Neural progenitor cell (in vitro differentiated cells): ENCODE results near the gene MGMT. TPM values are rescaled to one million over a fixed set of nuclear protein-coding genes. Genes with fewer than 3 reads are reported as not detected.

Source experiments
- DNase-seq: peaks from one replicate; pipeline ENCODE4 v3.0.0-alpha.2; 2016; ENCODE audit warnings: low spot score
- H2AFZ ChIP-seq: fragments of 200-600 bp; sonication (generic); replicated peaks from 2 replicates; pipeline ENCODE4 v1.6.1; 2016; ENCODE audit warnings: antibody characterized with exemption
- H3F3A ChIP-seq: fragments of 200-600 bp; sonication (generic); 2 replicates; pipeline ENCODE4 v1.6.1; 2016; ENCODE audit warnings: antibody characterized with exemption, low read depth
- H3K27ac ChIP-seq: fragments of 200-600 bp; sonication (generic); 2 replicates; pipeline ENCODE4 v1.5.1; 2016; ENCODE audit warnings: mild to moderate bottlenecking
- H3K27me3 ChIP-seq: fragments of 200-600 bp; sonication (generic); 2 replicates; pipeline ENCODE4 v1.6.1; 2016; ENCODE audit warnings: mild to moderate bottlenecking, moderate library complexity
- H3K36me3 ChIP-seq: fragments of 200-600 bp; sonication (generic); 2 replicates; pipeline ENCODE4 v1.5.1; 2016
- H3K4me1 ChIP-seq: fragments of 200-600 bp; sonication (generic); 2 replicates; pipeline ENCODE4 v1.6.1; 2016; ENCODE audit warnings: mixed run types
- H3K4me2 ChIP-seq: fragments of 200-600 bp; sonication (generic); 2 replicates; pipeline ENCODE4 v1.6.1; 2016
- H3K4me3 ChIP-seq: fragments of 200-600 bp; sonication (generic); 2 replicates; pipeline ENCODE4 v1.5.1; 2016
- H3K79me2 ChIP-seq: fragments of 200-600 bp; sonication (generic); 2 replicates; pipeline ENCODE4 v1.6.1; 2016; ENCODE audit warnings: low read depth
- H3K9ac ChIP-seq: fragments of 200-600 bp; sonication (generic); 2 replicates; pipeline ENCODE4 v1.6.1; 2016
- H3K9me3 ChIP-seq: fragments of 200-600 bp; sonication (generic); 2 replicates; pipeline ENCODE4 v1.5.1; 2016; ENCODE audit warnings: low read depth
- H4K20me1 ChIP-seq: fragments of 200-600 bp; sonication (generic); 2 replicates; pipeline ENCODE4 v1.6.1; 2016; ENCODE audit warnings: low read depth
- H3K27ac Mint-ChIP-seq: 3 replicates; pipeline ENCODE4 v1.8.0; 2021; ENCODE audit warnings: mixed read lengths
- H3K27me3 Mint-ChIP-seq: 2 replicates; pipeline ENCODE4 v1.8.0; 2022; ENCODE audit warnings: low read depth, mild to moderate bottlenecking, inconsistent platforms, moderate library complexity, mixed read lengths; ENCODE audit not compliant: insufficient read depth
- H3K36me3 Mint-ChIP-seq: 3 replicates; pipeline ENCODE4 v1.8.0; 2021; ENCODE audit warnings: mixed read lengths
- H3K4me1 Mint-ChIP-seq: 3 replicates; pipeline ENCODE4 v1.8.0; 2021; ENCODE audit warnings: mixed read lengths
- H3K4me3 Mint-ChIP-seq: 3 replicates; pipeline ENCODE4 v1.8.0; 2021; ENCODE audit warnings: mild to moderate bottlenecking, moderate library complexity, mixed read lengths
- H3K9me3 Mint-ChIP-seq: 3 replicates; pipeline ENCODE4 v1.8.0; 2020; ENCODE audit warnings: mixed read lengths
- CTCF ChIP-seq: fragments of 200-600 bp; sonication (generic); IDR thresholded peaks from 2 replicates; pipeline ENCODE4 v1.5.1; 2017; ENCODE audit warnings: antibody characterized with exemption, mild to moderate bottlenecking
- EZH2 ChIP-seq: fragments of 200-600 bp; sonication (generic); IDR thresholded peaks from 2 replicates; pipeline ENCODE4 v1.6.1; 2017; ENCODE audit warnings: antibody characterized with exemption, mild to moderate bottlenecking, moderate library complexity
- EZH2phosphoT487 ChIP-seq: fragments of 200-600 bp; sonication (generic); IDR thresholded peaks from 2 replicates; pipeline ENCODE4 v1.6.1; 2017; ENCODE audit warnings: antibody characterized with exemption
- total RNA-seq: library from RNA; depleted of rRNA; stranded (reverse); fragments of >200 nt; gene quantifications from 2 replicates; pipeline ENCODE4 v1.2.3, GENCODE V29; 2015; ENCODE audit warnings: low replicate concordance

Gene MGMT
- total RNA-seq, 1 donor from 2014 or later, result 17.5 TPM

GRCh38 chr10:129521161-129522025, 54.4 kb downstream of the MGMT start:
- H3K4me2 ChIP-seq, result no peak overlapping the region
- H3K79me2 ChIP-seq, result no peaks in the 10 kb centered on the region
- Mint-ChIP-seq H3K9me3 (peaks cover 2% of the 10 kb centered on the region), H3K27ac (no peak overlapping the region), H3K4me1 (peaks cover 18% of the 10 kb centered on the region), H3K27me3 (peaks cover 3% of the 10 kb centered on the region), H3K36me3 (no peaks in the 10 kb centered on the region), H3K4me3 (no peak overlapping the region)
- H3K27me3 ChIP-seq, result no peaks in the 10 kb centered on the region
- H3K4me3 ChIP-seq, result no peak overlapping the region
- no peak for TF ChIP-seq EZH2phosphoT487
- no peak for TF ChIP-seq CTCF
- TF ChIP-seq EZH2, result no peak
- no peaks in the 10 kb centered on the region for H3K4me1 ChIP-seq
- H3F3A ChIP-seq, result no peaks in the 10 kb centered on the region
- H3K9ac ChIP-seq, result no peak overlapping the region
- DNase-seq, result no peak
- no peaks in the 10 kb centered on the region for H3K36me3 ChIP-seq
- H3K9me3 ChIP-seq, result no peaks in the 10 kb centered on the region
- H3K27ac ChIP-seq, result no peak overlapping the region
- H2AFZ ChIP-seq, result no peak overlapping the region
- H4K20me1 ChIP-seq, result no peaks in the 10 kb centered on the region

- H3K79me2 ChIP-seq, result no peaks in the 10 kb centered on the region
- TF ChIP-seq CTCF (no peak), EZH2phosphoT487 (no peak), EZH2 (no peak)
- no peak overlapping the region for H3K9ac ChIP-seq
- H3F3A ChIP-seq, result no peaks in the 10 kb centered on the region
- no peak overlapping the region for H2AFZ ChIP-seq
- Mint-ChIP-seq H3K9me3 (peaks cover 2% of the 10 kb centered on the region), H3K27ac (peak overlapping the region; percentile 50), H3K27me3 (peaks cover 3% of the 10 kb centered on the region), H3K36me3 (no peaks in the 10 kb centered on the region), H3K4me1 (peaks cover 18% of the 10 kb centered on the region), H3K4me3 (no peak overlapping the region)
- H4K20me1 ChIP-seq, result no peaks in the 10 kb centered on the region
- no peaks in the 10 kb centered on the region for H3K9me3 ChIP-seq
- no peak overlapping the region for H3K27ac ChIP-seq
- no peak overlapping the region for H3K4me2 ChIP-seq
- no peaks in the 10 kb centered on the region for H3K27me3 ChIP-seq
- no peaks in the 10 kb centered on the region for H3K36me3 ChIP-seq
- no peak for DNase-seq
- H3K4me3 ChIP-seq, result no peak overlapping the region
- H3K4me1 ChIP-seq, result no peaks in the 10 kb centered on the region
Measured at GRCh38 chr10:129522041-129522585, 55.1 kb downstream of the MGMT start.

- H3K9ac ChIP-seq, result no peak overlapping the region
- H3K4me1 Mint-ChIP-seq, result peaks cover 18% of the 10 kb centered on the region
- H3F3A ChIP-seq, result no peaks in the 10 kb centered on the region
- H3K27me3 Mint-ChIP-seq, result peaks cover 3% of the 10 kb centered on the region
- TF ChIP-seq EZH2phosphoT487 (no peak), EZH2 (no peak), CTCF (no peak)
- H3K27me3 ChIP-seq, result no peaks in the 10 kb centered on the region
- no peaks in the 10 kb centered on the region for H4K20me1 ChIP-seq
- no peak overlapping the region for H3K4me3 ChIP-seq
- H3K27ac ChIP-seq, result no peak overlapping the region
- H2AFZ ChIP-seq, result no peak overlapping the region
- no peaks in the 10 kb centered on the region for H3K79me2 ChIP-seq
- no peak overlapping the region for H3K4me2 ChIP-seq
- H3K36me3 ChIP-seq, result no peaks in the 10 kb centered on the region
- no peaks in the 10 kb centered on the region for H3K4me1 ChIP-seq
- no peak overlapping the region for H3K27ac Mint-ChIP-seq
- DNase-seq, result no peak
- H3K9me3 ChIP-seq, result no peaks in the 10 kb centered on the region
- no peaks in the 10 kb centered on the region for H3K36me3 Mint-ChIP-seq
- H3K4me3 Mint-ChIP-seq, result no peak overlapping the region
- peaks cover 2% of the 10 kb centered on the region for H3K9me3 Mint-ChIP-seq
Measured at GRCh38 chr10:129523031-129523722, 56.1 kb downstream of the MGMT start.
